SK-N-SH treated with all-trans-retinoic acid at 6 μM for 48 hours (cell line): ENCODE data around the gene GJD2.

Experiments
- ATAC-seq: fragments of 200-7000 bp; cut with Tn5 transposase; 3 replicates; pipeline ENCODE4 v1.9.1; 2020; ENCODE audit warnings: mild to moderate bottlenecking, moderate library complexity
- ARNTL ChIP-seq: fragments of 450-650 bp; formaldehyde crosslinking; IDR thresholded peaks from 2 replicates; pipeline ENCODE4 v1.5.0; 2020; ENCODE audit warnings: low read depth, mild to moderate bottlenecking, moderate library complexity, borderline replicate concordance
- BACH2 ChIP-seq: fragments of 250-450 bp; sonication (Bioruptor Pico); IDR thresholded peaks from 2 replicates; pipeline ENCODE4 v1.9.0; 2021; ENCODE audit warnings: mild to moderate bottlenecking, borderline replicate concordance
- CSDC2 ChIP-seq: fragments of 250-450 bp; sonication (Bioruptor Pico); IDR thresholded peaks from 2 replicates; pipeline ENCODE4 v1.5.0; 2020; ENCODE audit warnings: mild to moderate bottlenecking, moderate library complexity
- GLIS3 ChIP-seq: fragments of 250-450 bp; sonication (Bioruptor Pico); IDR thresholded peaks from 2 replicates; pipeline ENCODE4 v1.5.0; 2020; ENCODE audit warnings: mild to moderate bottlenecking, moderate library complexity
- ISL1 ChIP-seq: fragments of 250-450 bp; sonication (Bioruptor Pico); IDR thresholded peaks from 2 replicates; pipeline ENCODE4 v2.1.2; 2022; ENCODE audit warnings: mild to moderate bottlenecking, moderate library complexity
- OSR1 ChIP-seq: fragments of 250-450 bp; sonication (Bioruptor Pico); IDR thresholded peaks from 2 replicates; pipeline ENCODE4 v1.8.0; 2022; ENCODE audit warnings: moderate library complexity, mild to moderate bottlenecking, inconsistent platforms
- PPARA ChIP-seq: fragments of 250-450 bp; sonication (Bioruptor Pico); IDR thresholded peaks from 2 replicates; pipeline ENCODE4 v1.5.0; 2020; ENCODE audit warnings: mild to moderate bottlenecking, borderline replicate concordance
- RARB ChIP-seq: fragments of 250-450 bp; sonication (Bioruptor Pico); IDR thresholded peaks from 2 replicates; pipeline ENCODE4 v1.8.0; 2021; ENCODE audit warnings: mild to moderate bottlenecking, moderate library complexity
- SNAI2 ChIP-seq: fragments of 250-450 bp; sonication (Bioruptor Pico); IDR thresholded peaks from 2 replicates; pipeline ENCODE4 v1.5.0; 2020; ENCODE audit warnings: mild to moderate bottlenecking, moderate library complexity
- TCF4 ChIP-seq: fragments of 250-450 bp; sonication (Bioruptor Pico); IDR thresholded peaks from 2 replicates; pipeline ENCODE4 v1.8.0; 2021; ENCODE audit warnings: mild to moderate bottlenecking, moderate library complexity, borderline replicate concordance
- ZC3H10 ChIP-seq: fragments of 250-450 bp; sonication (Bioruptor Pico); IDR thresholded peaks from 2 replicates; pipeline ENCODE4 v1.5.1; 2021; ENCODE audit warnings: mild to moderate bottlenecking, moderate library complexity
- ZFP3 ChIP-seq: fragments of 250-450 bp; sonication (Bioruptor Pico); IDR thresholded peaks from 2 replicates; pipeline ENCODE4 v1.5.0; 2020; ENCODE audit warnings: mild to moderate bottlenecking, moderate library complexity
- ZFP30 ChIP-seq: fragments of 450-650 bp; formaldehyde crosslinking; IDR thresholded peaks from 2 replicates; pipeline ENCODE4 v1.5.0; 2022; ENCODE audit warnings: mild to moderate bottlenecking, moderate library complexity
- ZNF565 ChIP-seq: fragments of 450-650 bp; formaldehyde crosslinking; conservative IDR thresholded peaks from 2 replicates; pipeline ENCODE4 v1.5.0; 2020; ENCODE audit warnings: low read depth, mild to moderate bottlenecking, moderate library complexity
- ZNF70 ChIP-seq: fragments of 450-650 bp; formaldehyde crosslinking; IDR thresholded peaks from 2 replicates; pipeline ENCODE4 v1.5.0; 2020; ENCODE audit warnings: mild to moderate bottlenecking, moderate library complexity
- ZNF8 ChIP-seq: fragments of 450-650 bp; formaldehyde crosslinking; IDR thresholded peaks from 2 replicates; pipeline ENCODE4 v1.5.0; 2020; ENCODE audit warnings: mild to moderate bottlenecking, moderate library complexity
- TF ChIP-seq, protein P1 (sequence below): fragments of 250-450 bp; sonication (Bioruptor Pico); IDR thresholded peaks from 2 replicates; pipeline ENCODE4 v1.5.1; 2020; ENCODE audit warnings: low read depth, mild to moderate bottlenecking, moderate library complexity
- TF ChIP-seq, protein P2 (sequence below): fragments of 250-450 bp; sonication (Bioruptor Pico); IDR thresholded peaks from 2 replicates; pipeline ENCODE4 v1.5.1; 2021; ENCODE audit warnings: mild to moderate bottlenecking, moderate library complexity
- TF ChIP-seq, protein P3 (sequence below): fragments of 250-450 bp; sonication (Bioruptor Pico); IDR thresholded peaks from 2 replicates; pipeline ENCODE4 v1.8.0; 2020; ENCODE audit warnings: mild to moderate bottlenecking, moderate library complexity, borderline replicate concordance
- TF ChIP-seq, protein P4 (sequence below): fragments of 250-450 bp; sonication (Bioruptor Pico); IDR thresholded peaks from 2 replicates; pipeline ENCODE4 v1.5.0; 2020; ENCODE audit warnings: mild to moderate bottlenecking, moderate library complexity
- TF ChIP-seq, protein P5 (sequence below): fragments of 250-450 bp; sonication (Bioruptor Pico); IDR thresholded peaks from 2 replicates; pipeline ENCODE4 v1.8.0; 2021; ENCODE audit warnings: low read depth, mild to moderate bottlenecking, moderate library complexity, borderline replicate concordance

The GJD2 gene

DNA sequence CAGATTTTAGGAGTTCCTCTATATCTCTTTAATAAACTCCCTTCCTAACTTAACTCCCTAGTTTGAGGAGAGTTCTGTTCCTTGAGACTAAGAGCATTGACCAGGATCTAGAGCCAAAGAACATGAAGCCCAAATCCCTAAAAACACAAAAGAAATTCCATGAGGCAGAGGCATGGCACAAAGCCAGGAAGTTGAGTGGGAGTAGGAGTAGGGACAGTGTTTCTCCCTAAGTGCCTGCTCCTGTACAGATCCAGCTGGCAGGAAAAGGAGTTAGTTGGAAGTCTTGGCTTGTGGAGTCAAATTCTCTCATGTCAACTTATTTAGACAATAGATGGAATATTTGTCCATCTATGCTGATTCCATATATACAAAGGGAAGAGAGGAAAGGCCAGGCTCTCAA is 29.2 kb upstream of the GJD2 start:
- TF ChIP-seq CSDC2 (no peak), TCF4 (no peak), BACH2 (CRISPR knock-in tag) (no peak), ZNF70 (CRISPR knock-in tag) (no peak), ARNTL (CRISPR knock-in tag) (no peak), PPARA (CRISPR knock-in tag) (no peak), ZFP30 (CRISPR knock-in tag) (no peak), RARB (no peak), ZNF565 (CRISPR knock-in tag) (no peak), ZC3H10 (CRISPR knock-in tag) (no peak), ZFP3 (no peak), GLIS3 (no peak), ZNF8 (no peak), ISL1 (no peak), SNAI2 (CRISPR knock-in tag) (no peak)
- TF ChIP-seq, protein P1, sequence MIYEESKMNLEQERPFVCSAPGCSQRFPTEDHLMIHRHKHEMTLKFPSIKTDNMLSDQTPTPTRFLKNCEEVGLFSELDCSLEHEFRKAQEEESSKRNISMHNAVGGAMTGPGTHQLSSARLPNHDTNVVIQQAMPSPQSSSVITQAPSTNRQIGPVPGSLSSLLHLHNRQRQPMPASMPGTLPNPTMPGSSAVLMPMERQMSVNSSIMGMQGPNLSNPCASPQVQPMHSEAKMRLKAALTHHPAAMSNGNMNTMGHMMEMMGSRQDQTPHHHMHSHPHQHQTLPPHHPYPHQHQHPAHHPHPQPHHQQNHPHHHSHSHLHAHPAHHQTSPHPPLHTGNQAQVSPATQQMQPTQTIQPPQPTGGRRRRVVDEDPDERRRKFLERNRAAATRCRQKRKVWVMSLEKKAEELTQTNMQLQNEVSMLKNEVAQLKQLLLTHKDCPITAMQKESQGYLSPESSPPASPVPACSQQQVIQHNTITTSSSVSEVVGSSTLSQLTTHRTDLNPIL: no peak
- TF ChIP-seq, protein P2, sequence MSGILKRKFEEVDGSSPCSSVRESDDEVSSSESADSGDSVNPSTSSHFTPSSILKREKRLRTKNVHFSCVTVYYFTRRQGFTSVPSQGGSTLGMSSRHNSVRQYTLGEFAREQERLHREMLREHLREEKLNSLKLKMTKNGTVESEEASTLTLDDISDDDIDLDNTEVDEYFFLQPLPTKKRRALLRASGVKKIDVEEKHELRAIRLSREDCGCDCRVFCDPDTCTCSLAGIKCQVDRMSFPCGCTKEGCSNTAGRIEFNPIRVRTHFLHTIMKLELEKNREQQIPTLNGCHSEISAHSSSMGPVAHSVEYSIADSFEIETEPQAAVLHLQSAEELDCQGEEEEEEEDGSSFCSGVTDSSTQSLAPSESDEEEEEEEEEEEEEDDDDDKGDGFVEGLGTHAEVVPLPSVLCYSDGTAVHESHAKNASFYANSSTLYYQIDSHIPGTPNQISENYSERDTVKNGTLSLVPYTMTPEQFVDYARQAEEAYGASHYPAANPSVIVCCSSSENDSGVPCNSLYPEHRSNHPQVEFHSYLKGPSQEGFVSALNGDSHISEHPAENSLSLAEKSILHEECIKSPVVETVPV (CRISPR knock-in tag): no peak
- TF ChIP-seq, protein P3, sequence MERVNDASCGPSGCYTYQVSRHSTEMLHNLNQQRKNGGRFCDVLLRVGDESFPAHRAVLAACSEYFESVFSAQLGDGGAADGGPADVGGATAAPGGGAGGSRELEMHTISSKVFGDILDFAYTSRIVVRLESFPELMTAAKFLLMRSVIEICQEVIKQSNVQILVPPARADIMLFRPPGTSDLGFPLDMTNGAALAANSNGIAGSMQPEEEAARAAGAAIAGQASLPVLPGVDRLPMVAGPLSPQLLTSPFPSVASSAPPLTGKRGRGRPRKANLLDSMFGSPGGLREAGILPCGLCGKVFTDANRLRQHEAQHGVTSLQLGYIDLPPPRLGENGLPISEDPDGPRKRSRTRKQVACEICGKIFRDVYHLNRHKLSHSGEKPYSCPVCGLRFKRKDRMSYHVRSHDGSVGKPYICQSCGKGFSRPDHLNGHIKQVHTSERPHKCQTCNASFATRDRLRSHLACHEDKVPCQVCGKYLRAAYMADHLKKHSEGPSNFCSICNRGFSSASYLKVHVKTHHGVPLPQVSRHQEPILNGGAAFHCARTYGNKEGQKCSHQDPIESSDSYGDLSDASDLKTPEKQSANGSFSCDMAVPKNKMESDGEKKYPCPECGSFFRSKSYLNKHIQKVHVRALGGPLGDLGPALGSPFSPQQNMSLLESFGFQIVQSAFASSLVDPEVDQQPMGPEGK: no peak
- TF ChIP-seq, protein P4, sequence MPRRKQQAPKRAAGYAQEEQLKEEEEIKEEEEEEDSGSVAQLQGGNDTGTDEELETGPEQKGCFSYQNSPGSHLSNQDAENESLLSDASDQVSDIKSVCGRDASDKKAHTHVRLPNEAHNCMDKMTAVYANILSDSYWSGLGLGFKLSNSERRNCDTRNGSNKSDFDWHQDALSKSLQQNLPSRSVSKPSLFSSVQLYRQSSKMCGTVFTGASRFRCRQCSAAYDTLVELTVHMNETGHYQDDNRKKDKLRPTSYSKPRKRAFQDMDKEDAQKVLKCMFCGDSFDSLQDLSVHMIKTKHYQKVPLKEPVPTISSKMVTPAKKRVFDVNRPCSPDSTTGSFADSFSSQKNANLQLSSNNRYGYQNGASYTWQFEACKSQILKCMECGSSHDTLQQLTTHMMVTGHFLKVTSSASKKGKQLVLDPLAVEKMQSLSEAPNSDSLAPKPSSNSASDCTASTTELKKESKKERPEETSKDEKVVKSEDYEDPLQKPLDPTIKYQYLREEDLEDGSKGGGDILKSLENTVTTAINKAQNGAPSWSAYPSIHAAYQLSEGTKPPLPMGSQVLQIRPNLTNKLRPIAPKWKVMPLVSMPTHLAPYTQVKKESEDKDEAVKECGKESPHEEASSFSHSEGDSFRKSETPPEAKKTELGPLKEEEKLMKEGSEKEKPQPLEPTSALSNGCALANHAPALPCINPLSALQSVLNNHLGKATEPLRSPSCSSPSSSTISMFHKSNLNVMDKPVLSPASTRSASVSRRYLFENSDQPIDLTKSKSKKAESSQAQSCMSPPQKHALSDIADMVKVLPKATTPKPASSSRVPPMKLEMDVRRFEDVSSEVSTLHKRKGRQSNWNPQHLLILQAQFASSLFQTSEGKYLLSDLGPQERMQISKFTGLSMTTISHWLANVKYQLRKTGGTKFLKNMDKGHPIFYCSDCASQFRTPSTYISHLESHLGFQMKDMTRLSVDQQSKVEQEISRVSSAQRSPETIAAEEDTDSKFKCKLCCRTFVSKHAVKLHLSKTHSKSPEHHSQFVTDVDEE (CRISPR knock-in tag): no peak
- TF ChIP-seq, protein P5, sequence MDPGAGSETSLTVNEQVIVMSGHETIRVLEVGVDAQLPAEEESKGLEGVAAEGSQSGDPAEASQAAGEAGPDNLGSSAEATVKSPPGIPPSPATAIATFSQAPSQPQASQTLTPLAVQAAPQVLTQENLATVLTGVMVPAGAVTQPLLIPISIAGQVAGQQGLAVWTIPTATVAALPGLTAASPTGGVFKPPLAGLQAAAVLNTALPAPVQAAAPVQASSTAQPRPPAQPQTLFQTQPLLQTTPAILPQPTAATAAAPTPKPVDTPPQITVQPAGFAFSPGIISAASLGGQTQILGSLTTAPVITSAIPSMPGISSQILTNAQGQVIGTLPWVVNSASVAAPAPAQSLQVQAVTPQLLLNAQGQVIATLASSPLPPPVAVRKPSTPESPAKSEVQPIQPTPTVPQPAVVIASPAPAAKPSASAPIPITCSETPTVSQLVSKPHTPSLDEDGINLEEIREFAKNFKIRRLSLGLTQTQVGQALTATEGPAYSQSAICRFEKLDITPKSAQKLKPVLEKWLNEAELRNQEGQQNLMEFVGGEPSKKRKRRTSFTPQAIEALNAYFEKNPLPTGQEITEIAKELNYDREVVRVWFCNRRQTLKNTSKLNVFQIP (CRISPR knock-in tag): no peak
- TF ChIP-seq, all 23 proteins: peak for 0
- no peak for ATAC-seq

DNA sequence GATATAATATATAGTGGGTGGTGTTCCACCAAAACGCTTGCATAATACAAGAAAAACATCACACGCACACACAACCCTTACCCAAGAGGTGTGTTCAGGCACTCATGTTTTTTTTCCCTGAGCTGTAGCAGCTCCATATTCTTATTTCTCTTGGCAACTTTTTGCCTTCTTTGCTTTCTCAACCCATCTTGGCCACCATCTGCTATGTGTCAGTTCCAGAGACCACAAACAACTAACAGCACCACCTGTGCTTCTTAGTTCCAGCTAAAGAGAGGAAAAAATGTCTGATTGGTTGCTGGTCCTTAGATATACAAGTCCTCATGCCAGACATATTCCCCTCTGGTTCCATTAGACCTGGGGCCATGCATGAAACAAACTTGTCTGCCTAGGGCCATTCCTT is 28.6 kb upstream of the GJD2 start:
- no peak for ATAC-seq
- TF ChIP-seq, protein P2 (CRISPR knock-in tag): no peak

DNA sequence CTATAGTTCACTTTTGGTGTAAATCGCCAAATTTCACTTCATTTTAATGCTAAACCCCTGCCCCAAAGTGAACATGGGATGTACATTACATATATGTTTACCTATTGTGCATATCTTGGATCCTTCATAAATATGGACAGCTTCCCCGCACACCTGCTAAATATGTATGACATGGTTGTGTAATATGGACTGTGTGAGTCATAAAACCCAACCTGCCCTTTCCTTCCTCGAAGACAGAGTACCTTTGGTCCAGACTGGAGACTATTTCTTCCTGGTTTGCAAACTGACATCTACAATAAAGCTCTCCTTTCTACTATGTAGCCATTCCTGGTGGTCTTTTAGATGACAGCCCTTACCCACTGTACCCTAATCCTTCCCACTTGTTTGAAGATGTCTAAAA is 28.1 kb upstream of the GJD2 start:
- no peak for ATAC-seq
- TF ChIP-seq, protein P1: no peak
- TF ChIP-seq ZC3H10 (CRISPR knock-in tag) (no peak), ZNF565 (CRISPR knock-in tag) (no peak), GLIS3 (no peak), ISL1 (no peak), SNAI2 (CRISPR knock-in tag) (no peak), OSR1 (CRISPR knock-in tag) (no peak), ARNTL (CRISPR knock-in tag) (no peak), ZNF70 (CRISPR knock-in tag) (no peak), BACH2 (CRISPR knock-in tag) (no peak), RARB (no peak)
- TF ChIP-seq, protein P4 (CRISPR knock-in tag): no peak
- TF ChIP-seq, protein P5 (CRISPR knock-in tag): no peak
